ENCODE measurements around the gene ATRNL1.
"Not testable (repeated sequence)": the region's sequence is repeated elsewhere in the genome, so short reads cannot be mapped to it uniquely, and the experiment has no call there.

ATRNL1 gene

GRCh38 chr10:115801992-115802391 lies 708.8 kb downstream of the ATRNL1 start:
- no peak for TF ChIP-seq CTCF (IDR thresholded peaks at IDR 0.05; ENCODE audit: low read depth, low read length)
- H3K4me3 ChIP-seq (ENCODE audit: low read depth, low read length): no peak overlapping the region

- H3K4me3 ChIP-seq (ENCODE audit: low read depth, low read length): no peak overlapping the region
- no peak for TF ChIP-seq CTCF (IDR thresholded peaks at IDR 0.05; ENCODE audit: low read depth, low read length)
These were observed 709.7 kb downstream of the ATRNL1 start for GRCh38 chr10:115802911-115803310.

- no peak overlapping the region for H3K4me3 ChIP-seq (ENCODE audit: low read depth, low read length)
- TF ChIP-seq CTCF (IDR thresholded peaks at IDR 0.05; ENCODE audit: low read depth, low read length): no peak
These were observed 721.4 kb downstream of the ATRNL1 start for GRCh38 chr10:115814542-115814941.

- H3K4me3 ChIP-seq (ENCODE audit: low read depth, low read length): peak overlapping the region; percentile 24
- TF ChIP-seq CTCF (IDR thresholded peaks at IDR 0.05; ENCODE audit: low read depth, low read length): no peak
These were observed 724.8 kb downstream of the ATRNL1 start for GRCh38 chr10:115818012-115818411.

GRCh38 chr10:115826396-115826795 lies 733.2 kb downstream of the ATRNL1 start:
- no peak overlapping the region for H3K4me3 ChIP-seq (ENCODE audit: low read depth, low read length)
- TF ChIP-seq CTCF (IDR thresholded peaks at IDR 0.05; ENCODE audit: low read depth, low read length): no peak

- H3K4me3 ChIP-seq (ENCODE audit: low read depth, low read length): no peak overlapping the region
- no peak for TF ChIP-seq CTCF (IDR thresholded peaks at IDR 0.05; ENCODE audit: low read depth, low read length)
These were observed 734.3 kb downstream of the ATRNL1 start for GRCh38 chr10:115827231-115828009.

- H3K4me3 ChIP-seq (ENCODE audit: low read depth, low read length): not testable (repeated sequence)
These were observed 735.0 kb downstream of the ATRNL1 start for GRCh38 chr10:115828182-115828581.

Measured in WI38 (cell line).